Sigmoid colon (tissue), 7 donors: ENCODE data around the gene DNAH7. TPM values are rescaled to one million over a fixed set of nuclear protein-coding genes. Genes with fewer than 3 reads are reported as not detected.

ENCODE experiments used
- DNase-seq: peaks from one replicate; pipeline ENCODE4 v3.0.0-alpha.2; 2019
- H3K27ac ChIP-seq, 4 donors: fragments of 200-600 bp; sonication (generic); one replicate each; pipeline ENCODE4 v1.5.1; 2016 to 2019; ENCODE audit warnings: mild to moderate bottlenecking in 1 of 4
- H3K27me3 ChIP-seq, 3 donors: fragments of 200-600 bp; sonication (generic); one replicate each; pipeline ENCODE4 v1.5.1; 2019; ENCODE audit warnings: mild to moderate bottlenecking in 1 of 3
- H3K36me3 ChIP-seq, 4 donors: fragments of 200-600 bp; sonication (generic); one replicate each; pipeline ENCODE4 v1.5.1; 2016 to 2019
- H3K4me1 ChIP-seq, 4 donors: fragments of 200-600 bp; sonication (generic); one replicate each; pipeline ENCODE4 v1.5.1; 2017 to 2019
- H3K4me3 ChIP-seq, 4 donors: fragments of 200-600 bp; sonication (generic); one replicate each; pipeline ENCODE4 v1.5.1; 2017 to 2019; ENCODE audit warnings: mild to moderate bottlenecking in 2 of 4, moderate library complexity in 1 of 4
- H3K9me3 ChIP-seq, 4 donors: fragments of 200-600 bp in 3 of 4; sonication (generic) in 3 of 4; one replicate each; pipeline versions ENCODE4 v1.5.1 to v1.6.1; 2013 to 2019
- EP300 ChIP-seq, 4 donors: sonication (generic); formaldehyde crosslinking; IDR thresholded peaks; one replicate each; pipeline ENCODE4 v1.6.1; 2017; ENCODE audit warnings: antibody characterized with exemption in 4 of 4
- POLR2A ChIP-seq, 2 donors: fragments of 450-650 bp; IDR thresholded peaks; one replicate each; pipeline ENCODE4 v1.6.1; 2016; ENCODE audit warnings: antibody characterized with exemption in 2 of 2, mild to moderate bottlenecking in 2 of 2, moderate library complexity in 2 of 2
- POLR2AphosphoS5 ChIP-seq, 4 donors: sonication (generic); formaldehyde crosslinking; IDR thresholded peaks; one replicate each; pipeline ENCODE4 v1.6.1; 2017; ENCODE audit warnings: antibody characterized with exemption in 4 of 4
- WGBS, 2 donors: extraction: QIAGEN DNeasy Blood & Tissue Kit; methylation state at CpG; one replicate each; pipeline ENCODE4 v1.1.7; 2013; 5-methylcytosine and 5-hydroxymethylcytosine counted together
- intact Hi-C: fragments of 100-400 bp; cut with DNase I; formaldehyde crosslinking; loops from one replicate; pipeline ENCODE4 v1.15.1; 2023
- polyA plus RNA-seq, 3 donors: library from polyadenylated mRNA; stranded (reverse); fragments of 200-250 nt; gene quantifications; one replicate each; pipeline ENCODE4 v1.2.3, GENCODE V29; 2013
- total RNA-seq, 4 donors: library from RNA; depleted of rRNA; stranded (reverse); fragments of >200 nt; gene quantifications; one replicate each; pipeline ENCODE4 v1.1.0, GENCODE V29; 2016
- TF ChIP-seq, protein P1 (sequence below), 4 experiments: fragments of 450-650 bp in 3 of 4; fragments of 200-600 bp in 1 of 4; IDR thresholded peaks; one replicate each; pipeline ENCODE4 v1.5.1; 2016 to 2019; ENCODE audit warnings: antibody characterized with exemption in 4 of 4, mild to moderate bottlenecking in 3 of 4, moderate library complexity in 2 of 4
- donor health status: healthy with polysubstance abuse.
- donor health status: Bipolar disorder and iron deficiency.
- donor health status: healthy.

The DNAH7 gene
- total and polyA plus RNA-seq, 7 donors = 0.36 to 1.9 (median 0.99) TPM

DNA sequence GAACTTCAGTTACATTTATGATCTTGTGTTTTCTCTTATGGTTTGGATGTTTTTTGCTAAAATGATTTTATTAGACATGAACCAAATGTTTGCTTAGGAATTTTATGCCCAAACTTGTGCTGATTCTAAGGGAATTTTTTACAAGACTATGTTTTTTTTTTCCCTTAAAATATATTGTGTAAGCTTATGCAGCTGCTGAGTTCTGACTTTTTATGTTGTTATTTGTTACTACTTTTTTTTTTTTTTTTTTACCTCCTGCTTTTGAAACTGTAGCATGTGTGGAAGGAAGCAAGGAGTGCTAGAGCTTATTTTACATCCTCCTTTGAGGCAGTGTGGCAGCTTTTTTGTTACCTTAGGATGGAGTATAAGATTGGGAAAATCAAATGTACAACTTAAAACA is 6.0 kb upstream of the DNAH7 start:
- no peaks in the 10 kb centered on the region for H3K27me3 ChIP-seq
- H3K36me3 ChIP-seq = no peaks in the 10 kb centered on the region
- TF ChIP-seq POLR2A (IDR thresholded peaks at IDR 0.05) = no peak
- TF ChIP-seq, protein P1, sequence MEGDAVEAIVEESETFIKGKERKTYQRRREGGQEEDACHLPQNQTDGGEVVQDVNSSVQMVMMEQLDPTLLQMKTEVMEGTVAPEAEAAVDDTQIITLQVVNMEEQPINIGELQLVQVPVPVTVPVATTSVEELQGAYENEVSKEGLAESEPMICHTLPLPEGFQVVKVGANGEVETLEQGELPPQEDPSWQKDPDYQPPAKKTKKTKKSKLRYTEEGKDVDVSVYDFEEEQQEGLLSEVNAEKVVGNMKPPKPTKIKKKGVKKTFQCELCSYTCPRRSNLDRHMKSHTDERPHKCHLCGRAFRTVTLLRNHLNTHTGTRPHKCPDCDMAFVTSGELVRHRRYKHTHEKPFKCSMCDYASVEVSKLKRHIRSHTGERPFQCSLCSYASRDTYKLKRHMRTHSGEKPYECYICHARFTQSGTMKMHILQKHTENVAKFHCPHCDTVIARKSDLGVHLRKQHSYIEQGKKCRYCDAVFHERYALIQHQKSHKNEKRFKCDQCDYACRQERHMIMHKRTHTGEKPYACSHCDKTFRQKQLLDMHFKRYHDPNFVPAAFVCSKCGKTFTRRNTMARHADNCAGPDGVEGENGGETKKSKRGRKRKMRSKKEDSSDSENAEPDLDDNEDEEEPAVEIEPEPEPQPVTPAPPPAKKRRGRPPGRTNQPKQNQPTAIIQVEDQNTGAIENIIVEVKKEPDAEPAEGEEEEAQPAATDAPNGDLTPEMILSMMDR (IDR thresholded peaks at IDR 0.05) = no peak
- TF ChIP-seq EP300 (IDR thresholded peaks at IDR 0.05) = no peak
- no peak for TF ChIP-seq POLR2AphosphoS5 (IDR thresholded peaks at IDR 0.05)
- no peak overlapping the region for H3K27ac ChIP-seq
- no peaks in the 10 kb centered on the region for H3K4me1 ChIP-seq
- no peak for DNase-seq
- H3K4me3 ChIP-seq = no peak overlapping the region
- H3K9me3 ChIP-seq = no peaks in the 10 kb centered on the region
- intact Hi-C loops = loop anchor here (5.0 kb wide), 1 partner anchor 263 kb away; no protein-coding TSS in a partner anchor

DNA sequence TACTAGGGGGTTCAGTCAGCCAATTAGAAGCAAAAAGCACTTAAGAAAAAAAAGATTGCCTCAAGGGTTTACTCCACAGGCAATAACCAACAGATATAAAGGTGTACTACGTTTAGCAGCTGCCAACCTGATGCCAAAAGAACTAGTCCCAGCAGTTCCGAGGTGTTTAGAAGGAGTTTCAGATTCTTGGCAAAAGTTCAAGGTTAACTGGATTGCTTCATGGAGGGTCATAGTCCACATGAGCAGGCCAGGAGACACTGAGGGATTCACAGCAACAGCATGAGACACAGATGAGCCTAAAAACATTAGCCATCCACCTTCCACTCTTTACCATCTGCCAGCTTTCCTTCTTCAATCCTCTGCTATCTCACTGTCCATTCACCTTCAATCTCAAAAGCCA is 4.9 kb upstream of the DNAH7 start:
- Histone ChIP-seq H3K9me3 (no peaks in the 10 kb centered on the region), H3K36me3 (no peaks in the 10 kb centered on the region), H3K4me1 (peaks cover 0 to under 1% (median 0%) of the 10 kb centered on the region in 4 donors), H3K27ac (no peak overlapping the region), H3K27me3 (no peaks in the 10 kb centered on the region), H3K4me3 (no peak overlapping the region)
- intact Hi-C loops = no loop called here
- no peak for DNase-seq
- 16 to 54% methylated on average over 2 of the region's 2 CpGs for WGBS, 2 donors
- TF ChIP-seq, protein P1 (IDR thresholded peaks at IDR 0.05) = no peak
- TF ChIP-seq EP300 (IDR thresholded peaks at IDR 0.05) (no peak), POLR2AphosphoS5 (IDR thresholded peaks at IDR 0.05) (no peak), POLR2A (IDR thresholded peaks at IDR 0.05) (no peak)

DNA sequence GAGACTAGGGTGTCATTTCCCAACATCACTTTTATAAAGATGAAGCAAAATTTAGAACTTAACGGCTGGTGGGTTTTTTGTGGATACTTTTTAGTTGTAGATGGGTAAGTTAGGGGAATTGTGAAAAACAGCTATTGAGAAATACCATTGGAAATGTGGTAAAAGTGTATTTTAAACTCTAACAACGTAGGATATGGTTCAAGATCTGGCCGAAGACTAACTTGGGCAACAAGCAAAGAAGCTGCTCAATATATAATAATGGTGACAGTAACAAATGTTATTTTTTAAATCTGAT is 1.6 kb downstream of the DNAH7 start:
- H3K4me3 ChIP-seq = no peak overlapping the region
- H3K4me1 ChIP-seq = peaks cover 0 to 10% (median 6%) of the 10 kb centered on the region in 4 donors
- intact Hi-C loops = loop anchor here (2.0 kb wide), 1 partner anchor 408 kb away; no protein-coding TSS in a partner anchor
- no peaks in the 10 kb centered on the region for H3K9me3 ChIP-seq
- no peak overlapping the region for H3K27ac ChIP-seq
- H3K36me3 ChIP-seq = no peaks in the 10 kb centered on the region
- TF ChIP-seq POLR2A (IDR thresholded peaks at IDR 0.05) (no peak), POLR2AphosphoS5 (IDR thresholded peaks at IDR 0.05) (no peak), EP300 (IDR thresholded peaks at IDR 0.05) (no peak)
- TF ChIP-seq, protein P1 (IDR thresholded peaks at IDR 0.05) = no peak
- no peaks in the 10 kb centered on the region for H3K27me3 ChIP-seq
- WGBS, 2 donors = 8 to 18% methylated on average over 3 of the region's 3 CpGs
- no peak for DNase-seq

DNA sequence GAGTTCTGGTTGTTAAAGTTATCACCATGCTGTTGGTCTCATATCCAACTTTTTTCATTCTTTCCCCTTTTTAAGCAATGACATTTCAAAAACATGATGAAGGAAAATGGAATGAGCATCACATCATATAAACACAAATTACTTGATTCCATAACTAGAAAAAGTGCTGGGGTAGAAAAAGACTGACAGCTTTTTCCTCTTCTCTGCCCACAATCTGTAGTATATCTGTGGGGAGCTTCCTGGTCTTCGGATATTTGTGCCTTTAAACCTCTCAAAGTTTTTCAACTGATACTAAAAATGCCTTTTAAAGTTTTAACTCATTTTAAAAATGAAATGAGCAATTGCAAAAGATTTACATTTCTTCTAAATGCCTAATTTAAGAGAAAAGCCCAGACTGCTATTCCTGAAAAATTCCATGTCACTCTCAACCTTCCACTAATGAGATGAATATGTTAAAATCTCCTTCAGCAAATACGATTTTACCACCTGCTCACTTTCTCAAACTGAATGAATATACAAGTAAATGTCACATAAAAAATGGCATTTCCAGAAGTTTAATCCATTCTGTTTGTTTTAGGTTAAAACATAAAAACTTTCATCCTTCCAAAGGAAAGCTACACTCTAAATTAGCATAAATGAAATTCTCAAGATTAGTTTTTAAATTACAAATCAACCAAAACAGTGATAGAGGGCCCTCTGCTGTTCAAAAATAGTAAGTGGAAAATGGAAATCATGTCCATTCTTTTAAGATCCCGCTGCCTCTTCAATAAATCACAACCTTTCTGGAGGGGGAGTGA is 2.1 kb downstream of the DNAH7 start:
- TF ChIP-seq POLR2AphosphoS5 (IDR thresholded peaks at IDR 0.05) = no peak
- TF ChIP-seq, protein P1 (IDR thresholded peaks at IDR 0.05) = peak in 3 of 4 experiments; percentile 19 to 53 (median 35)
- no peak for TF ChIP-seq EP300 (IDR thresholded peaks at IDR 0.05)
- no peak for TF ChIP-seq POLR2A (IDR thresholded peaks at IDR 0.05)
- Histone ChIP-seq H3K27ac (no peak overlapping the region), H3K4me3 (no peak overlapping the region), H3K9me3 (no peaks in the 10 kb centered on the region), H3K4me1 (peaks cover 0 to 10% (median 6%) of the 10 kb centered on the region in 4 donors), H3K36me3 (no peaks in the 10 kb centered on the region), H3K27me3 (no peaks in the 10 kb centered on the region)
- DNase-seq = no peak
- WGBS, 2 donors = 45 to 46% methylated on average over 3 of the region's 3 CpGs
- intact Hi-C loops = loop anchor here (2.0 kb wide), 1 partner anchor 408 kb away; no protein-coding TSS in a partner anchor
